Gastrocnemius medialis (tissue), 4 donors: ENCODE results near the gene MAB21L3. TPM values are rescaled to one million over a fixed set of nuclear protein-coding genes. Genes with fewer than 3 reads are reported as not detected.

ENCODE experiments used
- ATAC-seq, 2 donors: fragments of 150-250 bp; one replicate each; pipeline ENCODE4 v1.9.1; 2016
- DNase-seq, 2 donors: peaks; one replicate each; pipeline ENCODE4 v3.0.0-alpha.2; 2019
- H3K27ac ChIP-seq, 4 donors: fragments of 200-600 bp; sonication (generic); 1 replicate in 1 of 4; 2 replicates in 3 of 4; pipeline ENCODE4 v1.5.1; 2016 to 2018; ENCODE audit warnings: mild to moderate bottlenecking in 2 of 4, moderate library complexity in 1 of 4
- H3K27me3 ChIP-seq, 3 donors: fragments of 200-600 bp; sonication (generic) in 2 of 3; 1 replicate in 1 of 3; 2 replicates in 2 of 3; pipeline versions ENCODE4 v1.5.1 to v1.6.0; 2016 to 2019; ENCODE audit warnings: mild to moderate bottlenecking in 1 of 3, moderate library complexity in 1 of 3
- H3K36me3 ChIP-seq, 2 donors: fragments of 200-600 bp; sonication (generic) in 1 of 2; one replicate each; pipeline ENCODE4 v1.5.1; 2017 to 2018
- H3K4me1 ChIP-seq, 2 donors: fragments of 200-600 bp; sonication (generic) in 1 of 2; one replicate each; pipeline ENCODE4 v1.5.1; 2016 to 2017; ENCODE audit warnings: mild to moderate bottlenecking in 2 of 2
- H3K4me3 ChIP-seq, 4 donors: fragments of 200-600 bp; sonication (generic) in 3 of 4; 1 replicate in 1 of 4; 2 replicates in 3 of 4; pipeline ENCODE4 v1.5.1; 2016 to 2019; ENCODE audit warnings: mild to moderate bottlenecking in 2 of 4
- H3K9me3 ChIP-seq, 3 donors: fragments of 200-600 bp; sonication (generic) in 2 of 3; 1 replicate in 1 of 3; 2 replicates in 2 of 3; pipeline ENCODE4 v1.5.1; 2016 to 2019
- CTCF ChIP-seq, 5 experiments: fragments of 450-650 bp in 3 of 5; fragments of 200-600 bp in 2 of 5; sonication (generic) in 2 of 5; IDR thresholded peaks in 4 of 5; conservative IDR thresholded peaks in 1 of 5; 1 replicate in 4 of 5; 2 replicates in 1 of 5; pipeline ENCODE4 v1.5.1; 2016 to 2019; ENCODE audit warnings: antibody characterized with exemption in 5 of 5, mild to moderate bottlenecking in 3 of 5, moderate library complexity in 3 of 5
- POLR2A ChIP-seq, 2 donors: fragments of 450-650 bp; IDR thresholded peaks; one replicate each; pipeline ENCODE4 v1.6.1; 2017; ENCODE audit warnings: antibody characterized with exemption in 2 of 2, mild to moderate bottlenecking in 2 of 2, moderate library complexity in 2 of 2
- in situ Hi-C, 4 donors: fragments of 200-750 bp; cut with MboI; loops; one replicate each; pipeline versions ENCODE4 v1.15.0 to v1.8.0; 2017; ENCODE audit warnings: low sequenced_read_pairs in 4 of 4
- intact Hi-C: fragments of 100-400 bp; cut with DNase I; formaldehyde crosslinking; loops from one replicate; pipeline ENCODE4 v1.15.1; 2023; ENCODE audit warnings: low total_unique reads
- total RNA-seq, 4 donors: library from RNA; depleted of rRNA; stranded (reverse); fragments of >200 nt; gene quantifications; one replicate each; pipeline versions ENCODE4 v1.1.0 to v1.2.3, GENCODE V29; 2016

Gene MAB21L3
- total RNA-seq, 4 donors from 2014 or later = 0.07 to 2.0 (median 0.16) TPM; not detected in 1

GRCh38 chr1:116169898-116170297, 58.7 kb downstream of the MAB21L3 start:
- ATAC-seq (no peak), DNase-seq (no peak)
- intact Hi-C loops (loop anchor here (2.0 kb wide), 1 partner anchor 17 kb away; no protein-coding TSS in a partner anchor), in situ Hi-C loops (loop anchor here in 1 of 4 donors (25.0 kb wide), 1 partner anchor 192 kb away; the partner anchor contains the start of gene ATP1A1)
- H3K36me3 ChIP-seq = no peaks in the 10 kb centered on the region
- H3K27ac ChIP-seq = no peak overlapping the region
- H3K9me3 ChIP-seq = no peaks in the 10 kb centered on the region
- TF ChIP-seq CTCF (IDR thresholded peaks at IDR 0.05 in 4 of 5, conservative IDR thresholded peaks at IDR 0.05 in 1 of 5) = no peak
- TF ChIP-seq POLR2A (IDR thresholded peaks at IDR 0.05) = no peak
- no peaks in the 10 kb centered on the region for H3K27me3 ChIP-seq
- H3K4me1 ChIP-seq = peaks cover 0 to 13% of the 10 kb centered on the region in 2 donors
- no peak overlapping the region for H3K4me3 ChIP-seq

- in situ Hi-C loops = loop anchor here in 1 of 4 donors (25.0 kb wide), 1 partner anchor 191 kb away; the partner anchor contains the start of gene ATP1A1
Observed at GRCh38 chr1:116170721-116171589, 59.8 kb downstream of the MAB21L3 start.

GRCh38 chr1:116172666-116173065, 61.5 kb downstream of the MAB21L3 start:
- Histone ChIP-seq H3K27me3 (no peaks in the 10 kb centered on the region), H3K9me3 (no peaks in the 10 kb centered on the region), H3K36me3 (no peaks in the 10 kb centered on the region), H3K4me3 (no peak overlapping the region), H3K4me1 (no peaks in the 10 kb centered on the region), H3K27ac (no peak overlapping the region)
- intact Hi-C loops (no loop called here), in situ Hi-C loops (loop anchor here in 1 of 4 donors (25.0 kb wide), 1 partner anchor 190 kb away; the partner anchor contains the start of gene ATP1A1)
- TF ChIP-seq POLR2A (IDR thresholded peaks at IDR 0.05) = no peak
- TF ChIP-seq CTCF (IDR thresholded peaks at IDR 0.05 in 4 of 5, conservative IDR thresholded peaks at IDR 0.05 in 1 of 5) = no peak
- DNase-seq (no peak), ATAC-seq (no peak)

More at GRCh38 chr1:116170721-116171589, 59.8 kb downstream of the MAB21L3 start:
- ATAC-seq = no peak
- H3K27me3 ChIP-seq = no peaks in the 10 kb centered on the region
- no peaks in the 10 kb centered on the region for H3K9me3 ChIP-seq
- H3K4me3 ChIP-seq = no peak overlapping the region
- H3K4me1 ChIP-seq = peaks cover 0 to 5% of the 10 kb centered on the region in 2 donors
- H3K27ac ChIP-seq = no peak overlapping the region
- H3K36me3 ChIP-seq = no peaks in the 10 kb centered on the region
- TF ChIP-seq POLR2A (IDR thresholded peaks at IDR 0.05) = no peak
- TF ChIP-seq CTCF (IDR thresholded peaks at IDR 0.05 in 4 of 5, conservative IDR thresholded peaks at IDR 0.05 in 1 of 5) = no peak
- DNase-seq = no peak
- intact Hi-C loops = no loop called here

GRCh38 chr1:116175611-116176010, 64.4 kb downstream of the MAB21L3 start:
- no peak for TF ChIP-seq CTCF (IDR thresholded peaks at IDR 0.05 in 4 of 5, conservative IDR thresholded peaks at IDR 0.05 in 1 of 5)
- TF ChIP-seq POLR2A (IDR thresholded peaks at IDR 0.05) = no peak
- in situ Hi-C loops = no loop called here
- DNase-seq = no peak
- H3K27ac ChIP-seq = no peak overlapping the region
- no peak overlapping the region for H3K4me3 ChIP-seq
- intact Hi-C loops = no loop called here
- no peaks in the 10 kb centered on the region for H3K36me3 ChIP-seq
- no peak for ATAC-seq
- no peaks in the 10 kb centered on the region for H3K9me3 ChIP-seq
- H3K27me3 ChIP-seq = no peaks in the 10 kb centered on the region
- H3K4me1 ChIP-seq = no peaks in the 10 kb centered on the region
